HG02642 (cell line): ENCODE results near the gene TENT5A.

Source experiments
- ATAC-seq: cut with Tn5 transposase; IDR thresholded peaks from one replicate; pipeline ENCODE4 v1.9.1; 2021; ENCODE audit warnings: mild to moderate bottlenecking; ENCODE audit not compliant: unreplicated experiment, poor library complexity

TENT5A gene

DNA sequence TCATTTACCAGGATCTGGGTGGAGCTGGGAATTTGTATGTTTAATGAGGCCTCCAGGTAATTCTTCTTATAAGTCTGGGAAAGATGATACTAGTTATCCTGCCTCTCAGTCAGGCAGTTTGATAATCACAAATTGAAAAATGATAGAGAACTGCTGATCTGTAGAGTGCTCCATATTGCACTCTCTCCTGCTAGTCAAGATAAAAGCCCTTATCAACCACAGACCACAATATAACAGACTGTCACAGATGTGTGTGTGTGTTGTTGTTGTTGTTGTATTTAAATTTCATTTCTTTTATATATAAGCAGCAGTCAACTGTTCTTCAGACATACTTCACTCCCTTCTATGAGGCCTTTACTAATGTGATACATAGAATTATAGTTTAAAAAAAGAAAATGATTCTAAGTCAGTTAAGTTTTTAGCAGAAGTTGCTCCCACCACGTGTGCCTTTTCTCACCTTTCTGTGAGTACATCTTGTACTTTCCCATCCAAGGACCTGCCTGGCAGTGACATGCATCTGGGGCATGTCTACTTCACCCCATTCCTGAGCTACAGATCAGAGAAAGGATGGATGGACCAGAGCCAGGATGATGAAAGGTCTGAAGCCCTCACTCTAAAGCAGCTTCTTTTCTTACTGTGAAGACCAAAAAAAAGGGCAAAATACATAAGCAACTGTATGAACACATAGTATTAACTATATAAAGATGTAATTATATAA lies 29.8 kb downstream of the TENT5A start:
- no peak for ATAC-seq

DNA sequence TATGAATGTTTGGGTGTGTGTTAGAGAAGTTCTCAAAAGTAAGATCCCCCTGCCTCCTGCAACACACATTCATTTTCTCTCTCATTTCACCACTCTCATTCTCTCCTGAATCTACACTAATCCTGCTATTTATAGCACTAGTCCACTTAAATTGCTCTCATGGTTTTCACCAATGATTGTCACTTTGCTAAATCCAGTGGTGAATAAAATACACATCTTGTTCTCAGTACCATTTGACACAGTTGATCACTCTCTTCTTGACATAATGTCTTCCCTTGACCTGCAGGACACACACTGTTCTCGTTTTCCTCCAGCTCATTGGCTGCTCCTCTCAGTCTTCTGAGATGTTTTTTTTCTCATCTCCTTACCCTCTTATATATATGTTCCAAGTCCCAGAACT lies 32.1 kb downstream of the TENT5A start:
- no peak for ATAC-seq

DNA sequence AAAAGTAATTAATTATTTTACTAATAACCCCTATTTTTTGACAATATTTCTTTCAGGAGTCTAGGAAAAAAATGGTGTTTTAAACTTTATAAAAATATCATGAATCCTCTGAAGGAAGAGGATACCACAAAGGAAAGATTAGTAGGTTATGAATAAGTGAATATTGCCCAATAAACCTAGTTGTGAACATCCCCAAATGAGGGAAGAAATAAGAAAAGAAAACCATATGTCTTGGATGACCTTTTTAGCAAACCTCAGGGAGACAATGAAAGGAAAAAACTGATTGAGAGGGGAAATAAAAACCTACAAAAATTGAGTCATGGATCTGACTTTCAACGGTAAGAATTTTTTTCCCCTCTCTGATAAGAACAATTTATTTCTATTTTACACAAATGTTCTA lies 34.4 kb downstream of the TENT5A start:
- ATAC-seq, result no peak

DNA sequence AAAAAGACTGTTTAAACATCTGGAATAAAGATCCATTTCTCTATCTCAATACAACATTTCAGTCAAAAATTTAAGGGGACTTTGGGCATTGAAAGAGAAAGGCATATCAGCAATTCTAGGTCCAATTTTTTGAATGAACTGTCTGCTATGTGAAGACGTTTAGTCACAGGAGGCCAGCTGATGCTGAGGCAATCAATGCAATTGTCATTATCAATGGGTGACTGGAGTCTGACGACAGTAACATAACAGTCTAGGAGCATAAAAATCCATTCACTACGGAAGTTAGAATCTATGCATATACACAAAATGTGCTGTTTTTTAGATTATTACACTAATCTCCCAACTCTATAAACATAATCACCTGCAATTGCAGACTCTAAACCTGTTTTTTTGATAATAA lies 37.8 kb downstream of the TENT5A start:
- no peak for ATAC-seq

DNA sequence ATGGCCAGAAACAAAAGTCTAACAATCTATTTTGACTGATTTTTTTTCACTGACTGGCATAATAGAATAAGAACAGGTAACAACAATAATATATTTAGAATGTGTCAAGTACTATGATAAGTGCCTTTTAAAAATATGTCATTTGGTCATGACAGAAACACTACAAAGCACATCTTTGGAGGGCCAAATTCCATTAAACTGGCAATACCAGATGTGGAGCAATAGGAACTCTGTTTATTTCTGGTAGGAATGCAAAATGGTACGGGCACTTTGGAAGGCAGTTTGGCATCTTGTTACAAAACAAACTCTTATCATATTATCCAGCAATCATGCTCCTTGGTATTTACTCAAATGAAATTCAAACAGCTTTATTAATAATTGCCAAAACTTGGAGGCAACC lies 39.3 kb downstream of the TENT5A start:
- no peak for ATAC-seq

DNA sequence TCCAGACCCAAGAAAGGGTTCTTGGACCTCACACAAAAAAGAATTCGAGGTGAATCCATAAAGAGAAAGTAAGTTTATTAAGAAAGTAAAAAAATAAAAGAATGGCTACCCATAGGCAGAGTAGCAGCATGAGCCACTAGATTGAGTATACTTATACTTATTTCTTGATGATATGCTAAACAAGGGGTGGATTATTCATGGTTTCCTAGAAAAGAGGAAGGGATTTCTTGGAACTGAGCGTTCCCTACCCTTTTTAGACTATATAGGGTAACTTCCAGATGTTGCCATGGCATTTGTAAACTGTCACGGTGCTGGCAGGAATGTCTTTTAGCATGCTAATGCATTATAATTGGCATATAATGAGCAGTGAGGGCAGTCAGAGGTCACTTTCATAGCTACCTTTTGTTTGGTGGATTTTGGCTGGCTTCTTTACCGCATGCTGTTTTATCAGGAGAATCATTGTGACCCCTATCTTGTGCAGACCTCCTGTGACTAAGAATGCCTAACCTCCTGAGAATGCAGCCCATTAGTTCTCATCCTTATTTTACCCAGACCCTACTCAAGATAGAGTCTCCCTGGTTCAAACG lies 44.3 kb downstream of the TENT5A start:
- no peak for ATAC-seq

DNA sequence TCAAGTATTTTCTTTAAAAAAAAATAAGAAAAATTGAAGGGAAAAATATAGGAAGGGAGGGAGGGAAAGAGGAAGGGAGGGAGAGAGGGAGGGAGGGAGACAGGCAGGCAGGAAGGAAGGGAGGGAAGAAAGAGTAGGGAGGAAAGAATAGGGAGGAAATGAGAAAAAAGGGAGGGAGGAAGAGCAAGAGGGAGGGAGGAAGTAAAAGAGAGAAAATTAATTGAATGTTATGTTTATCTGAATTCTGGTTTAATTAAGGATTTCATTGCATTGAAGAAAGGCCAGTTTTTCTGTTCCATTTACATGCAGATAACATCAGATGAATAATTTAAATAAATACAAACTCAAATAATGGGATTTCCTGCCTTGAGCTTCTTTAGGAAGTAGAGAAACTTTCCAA lies 47.8 kb downstream of the TENT5A start:
- no peak for ATAC-seq

DNA sequence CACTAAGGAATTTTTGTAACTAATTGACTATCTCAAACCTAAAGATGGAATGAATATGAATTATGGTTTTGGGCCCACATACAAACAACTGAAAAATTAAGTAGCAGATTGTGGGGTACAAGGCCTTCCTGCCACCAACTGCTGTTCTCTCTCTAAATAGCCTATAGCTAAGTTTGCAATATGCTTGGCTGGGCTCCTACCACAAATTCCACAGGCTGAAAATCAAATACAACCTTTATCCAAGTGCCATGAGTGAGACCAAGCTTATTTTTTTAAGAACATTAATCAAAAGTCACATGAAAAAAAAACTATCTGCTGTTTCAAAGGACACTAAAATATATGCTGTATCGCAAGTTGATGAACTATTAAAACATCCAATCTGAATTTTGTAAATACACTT lies 52.1 kb downstream of the TENT5A start:
- ATAC-seq, result no peak

DNA sequence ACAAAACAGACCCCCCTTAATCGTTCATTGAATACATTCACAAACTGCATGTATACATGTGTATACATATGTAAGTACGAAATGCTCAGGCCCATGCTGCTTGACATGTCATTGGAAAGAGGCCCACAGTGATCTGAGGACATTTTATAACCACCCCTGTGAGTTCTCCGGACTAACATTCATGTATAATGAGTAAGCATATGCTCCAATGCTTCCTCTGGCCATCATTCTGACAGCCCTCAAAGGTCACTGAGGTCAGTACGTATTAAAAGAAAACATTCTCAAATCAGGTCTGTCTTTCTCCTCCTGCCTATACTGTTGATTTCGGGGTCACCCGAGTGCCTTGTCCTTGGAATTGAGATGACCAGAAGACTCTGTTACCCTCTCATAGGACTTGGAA lies 54.9 kb downstream of the TENT5A start:
- no peak for ATAC-seq

DNA sequence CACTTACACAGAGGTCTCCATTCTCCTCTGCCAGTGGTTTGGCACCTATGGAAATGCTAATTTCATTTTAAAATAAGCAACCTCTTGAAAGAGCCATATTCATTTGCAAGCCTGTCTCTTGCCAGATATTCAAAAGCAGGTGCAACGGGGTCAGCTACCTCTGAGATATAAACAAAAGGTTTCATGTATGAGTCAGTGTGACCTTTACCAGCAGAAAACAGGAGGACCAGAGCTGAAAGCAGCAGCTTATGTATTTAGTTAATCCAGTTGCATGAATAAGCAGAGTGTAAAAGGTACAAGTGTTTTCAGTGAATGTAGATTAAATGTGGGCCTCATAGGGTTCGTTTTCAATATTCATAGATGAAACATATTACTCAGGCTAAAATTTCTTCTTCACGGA lies 56.0 kb downstream of the TENT5A start:
- no peak for ATAC-seq
